ENCODE measurements around the gene SHISA9.

DNA sequence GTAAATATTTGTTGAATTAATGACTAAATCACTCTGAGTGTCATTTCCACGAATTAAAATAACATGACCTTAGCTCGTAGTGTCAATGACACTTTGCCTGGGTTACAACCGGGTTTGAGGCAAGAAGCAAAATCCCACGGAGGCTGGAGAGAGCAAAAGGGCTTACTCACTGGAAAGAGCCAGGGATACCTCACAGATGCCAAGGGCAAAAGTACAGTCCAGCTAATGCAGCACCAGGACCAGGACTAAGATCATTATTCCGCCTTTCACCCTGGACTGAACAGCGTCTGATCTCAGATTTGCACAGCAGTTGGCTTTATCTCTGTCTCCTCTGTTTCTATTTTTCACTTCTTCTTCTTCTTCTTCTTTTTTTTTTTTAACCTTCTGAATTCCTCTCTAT, 175.5 kb downstream of the SHISA9 start:
- TF ChIP-seq CTCF (IDR thresholded peaks at IDR 0.05) (no peak), POLR2A (IDR thresholded peaks at IDR 0.05) (no peak)
